H1 (cell line): Measurements from ENCODE around the gene CCDC152. TPM values are rescaled to one million over a fixed set of nuclear protein-coding genes. Genes with fewer than 3 reads are reported as not detected.

ENCODE experiments used
- CBX5 ChIP-seq: fragments of 300-800, 300-1000 bp; sonication (generic); IDR thresholded peaks from 2 replicates; pipeline ENCODE4 v1.7.1; 2016; ENCODE audit warnings: antibody characterized with exemption, low read length, low read depth
- CBX8 ChIP-seq: fragments of 300-800, 300-1000 bp; sonication (generic); IDR thresholded peaks from 2 replicates; pipeline ENCODE4 v1.7.1; 2016; ENCODE audit warnings: low read depth, low read length, borderline replicate concordance
- GABPA ChIP-seq: IDR thresholded peaks from 2 replicates; pipeline ENCODE4 v1.6.1; 2011; ENCODE audit warnings: mild to moderate bottlenecking, low read length, moderate library complexity, borderline replicate concordance; ENCODE audit not compliant: insufficient read depth
- JUN ChIP-seq: IDR thresholded peaks from 2 replicates; pipeline ENCODE4 v1.6.1; 2011; ENCODE audit warnings: low read depth, mild to moderate bottlenecking, improper control_type of control experiment, low read length
- KDM5A ChIP-seq: fragments of 200-600 bp; IDR thresholded peaks from 2 replicates; pipeline ENCODE4 v1.7.1; 2012; ENCODE audit warnings: mild to moderate bottlenecking, low read length, inconsistent platforms, mixed read lengths
- NANOG ChIP-seq: IDR thresholded peaks from 2 replicates; pipeline ENCODE4 v1.6.1; 2011; ENCODE audit warnings: low read length, low read depth, mild to moderate bottlenecking, inconsistent platforms; ENCODE audit not compliant: insufficient read depth, poor library complexity, severe bottlenecking
- PHF8 ChIP-seq: fragments of 200-600 bp; sonication (generic); conservative IDR thresholded peaks from 2 replicates; pipeline ENCODE4 v1.7.1; 2012; ENCODE audit warnings: low read depth, mild to moderate bottlenecking, inconsistent platforms, low read length, moderate library complexity
- polyA plus RNA-seq, 7 experiments: library from polyadenylated mRNA; depleted of rRNA in 3 of 7; stranded (reverse) in 5 of 7; unstranded in 2 of 7; fragments of >200 nt in 5 of 7; fragments of 200-250 nt in 2 of 7; gene quantifications; 1 replicate in 5 of 7; 2 replicates in 1 of 7; 4 replicates in 1 of 7; pipeline versions ENCODE4 v1.2.1 to v1.2.3, GENCODE V29; 2011 to 2013; ENCODE audit warnings: missing spikeins in 2 of 7, mixed read lengths in 2 of 7
- total RNA-seq: library from RNA; stranded (reverse); fragmentation: NEBNext Ultra II Directional; extraction: Animal tissue kit (Norgen Biotek cat#: 25700); gene quantifications from 2 replicates; pipeline ENCODE4 v1.2.1, GENCODE V29; 2021
- TF ChIP-seq, protein P1 (sequence below): fragments of 300-600 bp; sonication (generic); IDR thresholded peaks from 2 replicates; pipeline ENCODE4 v1.7.1; 2012; ENCODE audit warnings: low read length, moderate library complexity, mild to moderate bottlenecking, inconsistent platforms; ENCODE audit not compliant: insufficient replicate concordance

Gene CCDC152
- total and polyA plus RNA-seq, 2 of the 8 experiments (the other 6 are each of a cell fraction or from before 2014, with no cell fraction given): 2.6 to 9.5 TPM

GRCh38 chr5:42720251-42720650 lies 36.4 kb upstream of the CCDC152 start (continued):
- TF ChIP-seq, protein P1, sequence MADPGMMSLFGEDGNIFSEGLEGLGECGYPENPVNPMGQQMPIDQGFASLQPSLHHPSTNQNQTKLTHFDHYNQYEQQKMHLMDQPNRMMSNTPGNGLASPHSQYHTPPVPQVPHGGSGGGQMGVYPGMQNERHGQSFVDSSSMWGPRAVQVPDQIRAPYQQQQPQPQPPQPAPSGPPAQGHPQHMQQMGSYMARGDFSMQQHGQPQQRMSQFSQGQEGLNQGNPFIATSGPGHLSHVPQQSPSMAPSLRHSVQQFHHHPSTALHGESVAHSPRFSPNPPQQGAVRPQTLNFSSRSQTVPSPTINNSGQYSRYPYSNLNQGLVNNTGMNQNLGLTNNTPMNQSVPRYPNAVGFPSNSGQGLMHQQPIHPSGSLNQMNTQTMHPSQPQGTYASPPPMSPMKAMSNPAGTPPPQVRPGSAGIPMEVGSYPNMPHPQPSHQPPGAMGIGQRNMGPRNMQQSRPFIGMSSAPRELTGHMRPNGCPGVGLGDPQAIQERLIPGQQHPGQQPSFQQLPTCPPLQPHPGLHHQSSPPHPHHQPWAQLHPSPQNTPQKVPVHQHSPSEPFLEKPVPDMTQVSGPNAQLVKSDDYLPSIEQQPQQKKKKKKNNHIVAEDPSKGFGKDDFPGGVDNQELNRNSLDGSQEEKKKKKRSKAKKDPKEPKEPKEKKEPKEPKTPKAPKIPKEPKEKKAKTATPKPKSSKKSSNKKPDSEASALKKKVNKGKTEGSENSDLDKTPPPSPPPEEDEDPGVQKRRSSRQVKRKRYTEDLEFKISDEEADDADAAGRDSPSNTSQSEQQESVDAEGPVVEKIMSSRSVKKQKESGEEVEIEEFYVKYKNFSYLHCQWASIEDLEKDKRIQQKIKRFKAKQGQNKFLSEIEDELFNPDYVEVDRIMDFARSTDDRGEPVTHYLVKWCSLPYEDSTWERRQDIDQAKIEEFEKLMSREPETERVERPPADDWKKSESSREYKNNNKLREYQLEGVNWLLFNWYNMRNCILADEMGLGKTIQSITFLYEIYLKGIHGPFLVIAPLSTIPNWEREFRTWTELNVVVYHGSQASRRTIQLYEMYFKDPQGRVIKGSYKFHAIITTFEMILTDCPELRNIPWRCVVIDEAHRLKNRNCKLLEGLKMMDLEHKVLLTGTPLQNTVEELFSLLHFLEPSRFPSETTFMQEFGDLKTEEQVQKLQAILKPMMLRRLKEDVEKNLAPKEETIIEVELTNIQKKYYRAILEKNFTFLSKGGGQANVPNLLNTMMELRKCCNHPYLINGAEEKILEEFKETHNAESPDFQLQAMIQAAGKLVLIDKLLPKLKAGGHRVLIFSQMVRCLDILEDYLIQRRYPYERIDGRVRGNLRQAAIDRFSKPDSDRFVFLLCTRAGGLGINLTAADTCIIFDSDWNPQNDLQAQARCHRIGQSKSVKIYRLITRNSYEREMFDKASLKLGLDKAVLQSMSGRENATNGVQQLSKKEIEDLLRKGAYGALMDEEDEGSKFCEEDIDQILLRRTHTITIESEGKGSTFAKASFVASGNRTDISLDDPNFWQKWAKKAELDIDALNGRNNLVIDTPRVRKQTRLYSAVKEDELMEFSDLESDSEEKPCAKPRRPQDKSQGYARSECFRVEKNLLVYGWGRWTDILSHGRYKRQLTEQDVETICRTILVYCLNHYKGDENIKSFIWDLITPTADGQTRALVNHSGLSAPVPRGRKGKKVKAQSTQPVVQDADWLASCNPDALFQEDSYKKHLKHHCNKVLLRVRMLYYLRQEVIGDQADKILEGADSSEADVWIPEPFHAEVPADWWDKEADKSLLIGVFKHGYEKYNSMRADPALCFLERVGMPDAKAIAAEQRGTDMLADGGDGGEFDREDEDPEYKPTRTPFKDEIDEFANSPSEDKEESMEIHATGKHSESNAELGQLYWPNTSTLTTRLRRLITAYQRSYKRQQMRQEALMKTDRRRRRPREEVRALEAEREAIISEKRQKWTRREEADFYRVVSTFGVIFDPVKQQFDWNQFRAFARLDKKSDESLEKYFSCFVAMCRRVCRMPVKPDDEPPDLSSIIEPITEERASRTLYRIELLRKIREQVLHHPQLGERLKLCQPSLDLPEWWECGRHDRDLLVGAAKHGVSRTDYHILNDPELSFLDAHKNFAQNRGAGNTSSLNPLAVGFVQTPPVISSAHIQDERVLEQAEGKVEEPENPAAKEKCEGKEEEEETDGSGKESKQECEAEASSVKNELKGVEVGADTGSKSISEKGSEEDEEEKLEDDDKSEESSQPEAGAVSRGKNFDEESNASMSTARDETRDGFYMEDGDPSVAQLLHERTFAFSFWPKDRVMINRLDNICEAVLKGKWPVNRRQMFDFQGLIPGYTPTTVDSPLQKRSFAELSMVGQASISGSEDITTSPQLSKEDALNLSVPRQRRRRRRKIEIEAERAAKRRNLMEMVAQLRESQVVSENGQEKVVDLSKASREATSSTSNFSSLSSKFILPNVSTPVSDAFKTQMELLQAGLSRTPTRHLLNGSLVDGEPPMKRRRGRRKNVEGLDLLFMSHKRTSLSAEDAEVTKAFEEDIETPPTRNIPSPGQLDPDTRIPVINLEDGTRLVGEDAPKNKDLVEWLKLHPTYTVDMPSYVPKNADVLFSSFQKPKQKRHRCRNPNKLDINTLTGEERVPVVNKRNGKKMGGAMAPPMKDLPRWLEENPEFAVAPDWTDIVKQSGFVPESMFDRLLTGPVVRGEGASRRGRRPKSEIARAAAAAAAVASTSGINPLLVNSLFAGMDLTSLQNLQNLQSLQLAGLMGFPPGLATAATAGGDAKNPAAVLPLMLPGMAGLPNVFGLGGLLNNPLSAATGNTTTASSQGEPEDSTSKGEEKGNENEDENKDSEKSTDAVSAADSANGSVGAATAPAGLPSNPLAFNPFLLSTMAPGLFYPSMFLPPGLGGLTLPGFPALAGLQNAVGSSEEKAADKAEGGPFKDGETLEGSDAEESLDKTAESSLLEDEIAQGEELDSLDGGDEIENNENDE: no peak
- TF ChIP-seq CBX5: no peak
- TF ChIP-seq GABPA: no peak
- no peak for TF ChIP-seq KDM5A
- no peak for TF ChIP-seq CBX8
- no peak for TF ChIP-seq NANOG
- no peak for TF ChIP-seq PHF8
- no peak for TF ChIP-seq JUN
